ENCODE results near the gene RDH8.

DNA sequence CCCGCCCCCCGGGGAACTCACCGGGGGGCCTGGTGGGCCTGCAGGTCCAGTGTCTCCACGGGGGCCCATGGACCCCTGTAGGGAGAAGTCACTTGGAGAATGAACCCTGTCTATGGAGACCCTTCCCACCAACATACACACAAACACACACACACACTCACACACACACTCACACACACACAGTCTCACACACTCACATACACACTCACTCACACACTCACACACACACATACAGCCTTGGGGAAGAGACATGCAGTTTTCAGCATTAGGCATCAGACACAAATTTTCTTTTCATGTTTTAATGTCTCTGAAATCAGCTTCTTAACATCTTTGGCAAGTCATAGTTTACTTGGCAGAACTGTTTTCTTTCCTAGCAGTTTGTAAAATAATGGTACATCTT lies 46.0 kb upstream of the RDH8 start:
- TF ChIP-seq CTCF (IDR thresholded peaks at IDR 0.05; ENCODE audit: control extremely low read depth in 1 of 3, insufficient read depth in 1 of 3, low read depth in 1 of 3, low read length in 3 of 3) (no peak), ATF3 (IDR thresholded peaks at IDR 0.05; ENCODE audit: insufficient read depth, low read depth, low read length) (no peak), POLR2AphosphoS5 (IDR thresholded peaks at IDR 0.05; ENCODE audit: low read depth, low read length) (no peak), CTBP2 (IDR thresholded peaks at IDR 0.05; ENCODE audit: borderline replicate concordance, insufficient read depth, insufficient read length, low read length) (no peak), EZH2 (IDR thresholded peaks at IDR 0.05; ENCODE audit: low read depth, low read length, severe bottlenecking) (no peak), HDAC6 (IDR thresholded peaks at IDR 0.05; ENCODE audit: low read depth, low read length) (no peak), RAD21 (IDR thresholded peaks at IDR 0.05 in 1 of 2, conservative IDR thresholded peaks at IDR 0.05 in 1 of 2; ENCODE audit: low read depth in 2 of 2, low read length in 2 of 2) (no peak), CEBPB (IDR thresholded peaks at IDR 0.05; ENCODE audit: low read depth, low read length) (no peak), JUND (IDR thresholded peaks at IDR 0.05; ENCODE audit: low read length) (no peak), GABPA (IDR thresholded peaks at IDR 0.05; ENCODE audit: borderline replicate concordance, insufficient read depth, low read length) (no peak)

Measured in H1 (cell line).